SIG-M5 treated with dmso at 0.1 percent for 504 hours (cell line): ENCODE measurements around the gene ANO1.
"Not testable (repeated sequence)": the region's sequence is repeated elsewhere in the genome, so short reads cannot be mapped to it uniquely, and the experiment has no call there.

Source experiments
- DNase-seq: peaks from one replicate; lab custom pipeline; 2025; ENCODE audit not compliant: unreplicated experiment; lab: John Stamatoyannopoulos, UW

Gene ANO1

GRCh38 chr11:70078095-70078780, at the start of gene ANO1:
ANO1 (plus strand) TSS chr11:70078317; CDS start chr11:70078607, 290 bp downstream.
- DNase-seq, result no peak

GRCh38 chr11:70029115-70029860, 48.8 kb upstream of the ANO1 start:
- DNase-seq, result no peak

GRCh38 chr11:70029861-70030380, 48.2 kb upstream of the ANO1 start:
- no peak for DNase-seq

- DNase-seq, result no peak
Measured at GRCh38 chr11:70030412-70030811, 47.7 kb upstream of the ANO1 start.

- no peak for DNase-seq
Measured at GRCh38 chr11:70031631-70032469, 46.3 kb upstream of the ANO1 start.

- DNase-seq, result no peak
Measured at GRCh38 chr11:70032470-70032795, 45.7 kb upstream of the ANO1 start.

- no peak for DNase-seq
Measured at GRCh38 chr11:70032943-70033710, 45.0 kb upstream of the ANO1 start.

- no peak for DNase-seq
Measured at GRCh38 chr11:70033711-70034070, 44.4 kb upstream of the ANO1 start.

- no peak for DNase-seq
Measured at GRCh38 chr11:70034740-70035365, 43.3 kb upstream of the ANO1 start.

GRCh38 chr11:70035665-70036064, 42.5 kb upstream of the ANO1 start:
- not testable (repeated sequence) for DNase-seq

- DNase-seq, result peak; percentile 43
Measured at GRCh38 chr11:70036971-70037882, 40.9 kb upstream of the ANO1 start.

- DNase-seq, result no peak
Measured at GRCh38 chr11:70038034-70038834, 39.9 kb upstream of the ANO1 start.

- no peak for DNase-seq
Measured at GRCh38 chr11:70040452-70040851, 37.7 kb upstream of the ANO1 start.

GRCh38 chr11:70040869-70041501, 37.1 kb upstream of the ANO1 start:
- DNase-seq, result no peak

GRCh38 chr11:70043482-70043881, 34.6 kb upstream of the ANO1 start:
- no peak for DNase-seq

GRCh38 chr11:70046089-70046488, 32.0 kb upstream of the ANO1 start:
- no peak for DNase-seq

- peak; percentile 64 for DNase-seq
Measured at GRCh38 chr11:70048279-70049024, 29.7 kb upstream of the ANO1 start.
